GM23248 (cell line): ENCODE results near the gene IL1RAPL1.

ENCODE experiments used
- EZH2 ChIP-seq: fragments of 200-600 bp; sonication (generic); IDR thresholded peaks from 2 replicates; pipeline ENCODE4 v1.6.1; 2018; ENCODE audit warnings: antibody characterized with exemption, mild to moderate bottlenecking; ENCODE audit not compliant: insufficient read depth, poor library complexity, severe bottlenecking
- EZH2phosphoT487 ChIP-seq: fragments of 200-600 bp; sonication (generic); IDR thresholded peaks from 2 replicates; pipeline ENCODE4 v1.6.1; 2018; ENCODE audit warnings: antibody characterized with exemption, moderate library complexity, mild to moderate bottlenecking, low read depth; ENCODE audit not compliant: insufficient read depth

GRCh38 chrX:29775890-29776289 is 1188.6 kb downstream of the IL1RAPL1 start:
- TF ChIP-seq EZH2 (no peak), EZH2phosphoT487 (no peak)
